Thoracic aorta (tissue), 2 donors: Measurements from ENCODE around the gene ACTG1. TPM values are rescaled to one million over a fixed set of nuclear protein-coding genes. Genes with fewer than 3 reads are reported as not detected.

ENCODE experiments used
- ATAC-seq: fragments of 150-250 bp; one replicate; pipeline ENCODE4 v1.8.0; 2017; ENCODE audit warnings: low read depth; ENCODE audit not compliant: insufficient number of reproducible peaks, low FRiP score
- DNase-seq: peaks from one replicate; pipeline ENCODE4 v3.0.0-alpha.2; 2020; ENCODE audit warnings: low spot score
- H3K27ac ChIP-seq, 2 donors: fragments of 200-600 bp; sonication (generic); 1 replicate in 1 of 2; 2 replicates in 1 of 2; pipeline ENCODE4 v1.5.1; 2016; ENCODE audit warnings: mild to moderate bottlenecking in 2 of 2, moderate library complexity in 2 of 2
- H3K27me3 ChIP-seq: fragments of 200-600 bp; sonication (generic); replicated peaks from 2 replicates; pipeline ENCODE4 v1.6.0; 2016; ENCODE audit warnings: mild to moderate bottlenecking; ENCODE audit not compliant: insufficient read depth
- H3K36me3 ChIP-seq: fragments of 200-600 bp; sonication (generic); one replicate; pipeline ENCODE4 v1.5.1; 2016
- H3K4me1 ChIP-seq, 2 donors: fragments of 200-600 bp; sonication (generic); 1 replicate in 1 of 2; 2 replicates in 1 of 2; pipeline versions ENCODE4 v1.5.1 to v1.6.0; 2016; ENCODE audit warnings: low read depth in 2 of 2, mild to moderate bottlenecking in 1 of 2; ENCODE audit not compliant: control insufficient read depth in 1 of 2
- H3K4me3 ChIP-seq: fragments of 200-600 bp; sonication (generic); 2 replicates; pipeline ENCODE4 v1.5.1; 2016; ENCODE audit warnings: mild to moderate bottlenecking
- H3K9me3 ChIP-seq: fragments of 200-600 bp; sonication (generic); 2 replicates; pipeline ENCODE4 v1.5.1; 2016
- CTCF ChIP-seq: fragments of 200-600 bp; sonication (generic); IDR thresholded peaks from one replicate; pipeline ENCODE4 v1.5.1; 2019; ENCODE audit warnings: antibody characterized with exemption
- total RNA-seq, 2 donors: library from RNA; depleted of rRNA; stranded (reverse); fragments of >200 nt; gene quantifications; one replicate each; pipeline versions ENCODE4 v1.1.0 to v1.2.3, GENCODE V29; 2016

ACTG1 gene
- total RNA-seq, 2 donors from 2014 or later: 4,421 to 4,935 TPM

GRCh38 chr17:81493198-81494038 is 19.2 kb downstream of the ACTG1 start:
- ATAC-seq: no peak
- no peak for DNase-seq
- Histone ChIP-seq H3K4me3 (no peak overlapping the region), H3K27me3 (no peaks in the 10 kb centered on the region), H3K9me3 (no peaks in the 10 kb centered on the region), H3K27ac (no peak overlapping the region), H3K36me3 (no peaks in the 10 kb centered on the region), H3K4me1 (peaks cover 4 to 5% of the 10 kb centered on the region in 2 donors)
- no peak for TF ChIP-seq CTCF

DNA sequence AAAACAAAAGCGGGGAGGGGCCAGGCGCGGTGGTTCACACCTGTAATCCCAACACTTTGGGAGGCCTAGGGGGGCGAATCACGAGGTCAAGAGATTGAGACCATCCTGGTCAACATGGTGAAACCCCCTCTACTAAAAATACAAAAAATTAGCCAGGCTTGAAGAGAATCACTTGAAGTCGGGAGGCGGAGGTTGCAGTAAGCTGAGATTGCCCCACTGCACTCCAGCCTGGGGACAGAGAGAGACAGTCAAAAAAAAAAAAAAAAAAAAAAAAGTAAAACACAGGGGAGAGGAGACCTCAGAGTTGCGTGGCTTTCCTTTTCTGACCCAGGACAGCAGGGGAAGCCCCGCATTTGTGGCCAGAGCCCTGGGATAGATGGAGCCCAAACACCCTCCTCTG is 19.9 kb downstream of the ACTG1 start:
- no peaks in the 10 kb centered on the region for H3K27me3 ChIP-seq
- DNase-seq (no peak), ATAC-seq (no peak)
- H3K27ac ChIP-seq: no peak overlapping the region
- no peak overlapping the region for H3K4me3 ChIP-seq
- H3K36me3 ChIP-seq: no peaks in the 10 kb centered on the region
- no peak for TF ChIP-seq CTCF
- peaks cover 5 to 8% of the 10 kb centered on the region in 2 donors for H3K4me1 ChIP-seq
- H3K9me3 ChIP-seq: no peaks in the 10 kb centered on the region

- Histone ChIP-seq H3K4me1 (peaks cover 5 to 12% of the 10 kb centered on the region in 2 donors), H3K27me3 (no peaks in the 10 kb centered on the region), H3K9me3 (no peaks in the 10 kb centered on the region), H3K36me3 (no peaks in the 10 kb centered on the region), H3K27ac (no peak overlapping the region), H3K4me3 (no peak overlapping the region)
- no peak for DNase-seq
- TF ChIP-seq CTCF: no peak
- ATAC-seq: no peak
Observed at GRCh38 chr17:81492202-81492601, 20.4 kb downstream of the ACTG1 start.

DNA sequence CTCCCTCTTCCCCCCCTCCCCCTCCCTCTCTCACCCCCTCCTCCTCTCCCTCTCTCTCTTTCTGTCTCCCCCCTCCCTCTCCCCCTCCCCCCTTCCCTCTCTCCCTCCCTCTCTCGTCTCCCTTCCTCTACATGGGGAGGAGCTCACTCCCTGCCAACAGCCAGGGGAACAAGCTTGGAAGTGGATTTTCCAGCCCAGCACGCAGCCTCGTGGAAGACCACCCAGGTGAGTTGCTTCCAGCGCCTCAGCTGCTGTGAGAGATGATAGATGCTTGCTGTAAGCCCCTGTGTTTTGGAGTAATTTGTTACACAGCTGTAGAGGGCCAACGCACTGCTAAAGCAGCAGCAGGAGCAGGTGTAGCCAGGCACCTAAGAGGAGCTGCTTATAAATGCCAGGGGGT is 20.8 kb downstream of the ACTG1 start:
- H3K4me1 ChIP-seq: peaks cover 5 to 14% of the 10 kb centered on the region in 2 donors
- no peak overlapping the region for H3K27ac ChIP-seq
- no peak for ATAC-seq
- no peaks in the 10 kb centered on the region for H3K27me3 ChIP-seq
- DNase-seq: no peak
- H3K4me3 ChIP-seq: no peak overlapping the region
- H3K9me3 ChIP-seq: no peaks in the 10 kb centered on the region
- TF ChIP-seq CTCF: no peak
- H3K36me3 ChIP-seq: no peaks in the 10 kb centered on the region

DNA sequence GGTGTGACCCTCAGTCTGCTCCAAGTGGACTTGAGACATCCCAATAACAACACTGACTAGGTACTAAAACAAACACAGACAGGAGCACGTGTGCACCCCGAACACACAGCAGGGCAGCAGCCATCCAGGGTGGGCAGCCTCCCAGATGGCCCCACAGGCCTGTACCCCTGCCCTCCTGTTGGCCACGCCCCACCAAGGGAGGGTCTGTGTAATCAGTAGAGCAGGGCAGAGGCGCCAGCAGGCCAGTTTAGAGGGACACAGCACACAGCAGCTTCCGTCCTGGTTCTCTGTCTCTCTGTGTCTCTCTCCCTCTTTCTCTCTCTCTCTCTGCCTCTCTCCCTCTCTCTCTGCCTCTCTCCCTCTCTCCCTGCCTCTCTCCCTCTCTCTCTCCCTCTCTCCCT is 21.4 kb downstream of the ACTG1 start:
- no peaks in the 10 kb centered on the region for H3K9me3 ChIP-seq
- H3K27ac ChIP-seq: no peak overlapping the region
- peaks cover 5 to 14% of the 10 kb centered on the region in 2 donors for H3K4me1 ChIP-seq
- no peak for TF ChIP-seq CTCF
- H3K27me3 ChIP-seq: no peaks in the 10 kb centered on the region
- DNase-seq: no peak
- no peaks in the 10 kb centered on the region for H3K36me3 ChIP-seq
- no peak overlapping the region for H3K4me3 ChIP-seq
- ATAC-seq: no peak
